ENCODE measurements around the gene HM13. TPM values are rescaled to one million over a fixed set of nuclear protein-coding genes. Genes with fewer than 3 reads are reported as not detected.
A peak's percentile ranks its signal among the peaks of the same experiment; 100 is the strongest.

HM13 gene
- polyA plus RNA-seq, 1 donor (not counting 4 experiments of a cell fraction or from before 2014, with no cell fraction given): 127 TPM

DNA sequence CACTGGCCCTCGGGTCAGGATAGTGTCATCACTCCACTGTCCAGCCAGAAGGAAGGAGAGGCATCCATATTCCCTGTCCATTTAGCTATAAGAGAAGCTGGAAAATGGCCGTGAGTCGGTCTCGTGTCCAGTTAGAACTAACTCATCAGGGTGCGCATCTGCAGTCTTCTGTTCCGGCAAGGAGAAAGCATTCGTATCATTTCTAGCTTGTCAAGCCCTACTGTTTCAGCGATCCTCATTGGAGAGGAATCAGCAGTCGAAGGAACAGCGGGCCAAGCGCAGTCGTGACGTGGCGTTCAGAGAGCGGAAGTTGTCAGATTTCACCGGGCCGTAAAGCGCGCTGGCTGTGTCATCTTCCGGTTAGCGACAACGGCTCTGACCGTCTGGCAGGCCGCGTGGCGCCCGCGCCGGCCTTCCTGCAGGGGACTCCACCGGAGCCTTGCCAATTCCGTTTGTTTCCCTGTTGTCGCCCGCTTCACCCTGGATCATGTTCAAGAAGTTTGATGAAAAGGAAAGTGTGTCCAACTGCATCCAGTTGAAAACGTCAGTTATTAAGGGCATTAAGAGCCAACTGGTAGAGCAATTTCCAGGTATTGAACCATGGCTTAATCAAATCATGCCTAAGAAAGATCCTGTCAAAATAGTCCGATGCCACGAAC lies 32.9 kb downstream of the HM13 start:
- peak overlapping the region; percentile 94 for H3K27ac ChIP-seq (ENCODE audit: control insufficient read depth, insufficient read depth, low read length)
- DNase-seq (ENCODE audit: low read depth, low spot score): no peak
- dilution Hi-C loops (cut with MboI; ENCODE audit: extremely low pct_ligation_motif_present, low sequenced_read_pairs): no loop called here
- H3K36me3 ChIP-seq (ENCODE audit: control insufficient read depth in 2 of 2, extremely low read depth in 1 of 2, insufficient read depth in 2 of 2, low read length in 2 of 2): peaks cover 31 to 42% of the 10 kb centered on the region in 2 experiments
- H3K9ac ChIP-seq (ENCODE audit: control insufficient read depth, extremely low read depth, insufficient read depth, low read length): peak overlapping the region; percentile 88
- H3K4me3 ChIP-seq (ENCODE audit: control insufficient read depth in 2 of 3, extremely low read depth in 1 of 3, insufficient read depth in 2 of 3, low read depth in 1 of 3, low read length in 3 of 3): peak overlapping the region; percentile 48 to 87 (median 69)
- peak overlapping the region; percentile 76 for H3K4me2 ChIP-seq (ENCODE audit: control insufficient read depth, extremely low read depth, insufficient read depth, low read depth, low read length)
- no peaks in the 10 kb centered on the region for H3K9me3 ChIP-seq (ENCODE audit: control insufficient read depth, low read depth, low read length)
- TF ChIP-seq EZH2 (IDR thresholded peaks at IDR 0.05; ENCODE audit: low read length): no peak
- TF ChIP-seq, protein P1, sequence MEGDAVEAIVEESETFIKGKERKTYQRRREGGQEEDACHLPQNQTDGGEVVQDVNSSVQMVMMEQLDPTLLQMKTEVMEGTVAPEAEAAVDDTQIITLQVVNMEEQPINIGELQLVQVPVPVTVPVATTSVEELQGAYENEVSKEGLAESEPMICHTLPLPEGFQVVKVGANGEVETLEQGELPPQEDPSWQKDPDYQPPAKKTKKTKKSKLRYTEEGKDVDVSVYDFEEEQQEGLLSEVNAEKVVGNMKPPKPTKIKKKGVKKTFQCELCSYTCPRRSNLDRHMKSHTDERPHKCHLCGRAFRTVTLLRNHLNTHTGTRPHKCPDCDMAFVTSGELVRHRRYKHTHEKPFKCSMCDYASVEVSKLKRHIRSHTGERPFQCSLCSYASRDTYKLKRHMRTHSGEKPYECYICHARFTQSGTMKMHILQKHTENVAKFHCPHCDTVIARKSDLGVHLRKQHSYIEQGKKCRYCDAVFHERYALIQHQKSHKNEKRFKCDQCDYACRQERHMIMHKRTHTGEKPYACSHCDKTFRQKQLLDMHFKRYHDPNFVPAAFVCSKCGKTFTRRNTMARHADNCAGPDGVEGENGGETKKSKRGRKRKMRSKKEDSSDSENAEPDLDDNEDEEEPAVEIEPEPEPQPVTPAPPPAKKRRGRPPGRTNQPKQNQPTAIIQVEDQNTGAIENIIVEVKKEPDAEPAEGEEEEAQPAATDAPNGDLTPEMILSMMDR (optimal IDR thresholded peaks at IDR 0.05 in 1 of 3, IDR thresholded peaks at IDR 0.05 in 1 of 3, conservative IDR thresholded peaks at IDR 0.05 in 1 of 3; ENCODE audit: extremely low read depth in 1 of 3, insufficient read depth in 2 of 3, low read length in 3 of 3): peak in 2 of 3 experiments; percentile 3 to 17
- no peaks in the 10 kb centered on the region for H3K27me3 ChIP-seq (ENCODE audit: control insufficient read depth, extremely low read depth, insufficient read depth, low read length)
- H4K20me1 ChIP-seq (ENCODE audit: control insufficient read depth, extremely low read depth, insufficient read depth, low read length): no peaks in the 10 kb centered on the region
- H3K4me1 ChIP-seq (ENCODE audit: control insufficient read depth, extremely low read depth, insufficient read depth, low read length): peaks cover 17% of the 10 kb centered on the region
- no peaks in the 10 kb centered on the region for H3K9me1 ChIP-seq (ENCODE audit: control insufficient read depth, extremely low read depth, insufficient read depth, low read length)
- H2AFZ ChIP-seq (ENCODE audit: control insufficient read depth, low read length): peak overlapping the region; percentile 78
- peak; percentile 13 for FAIRE-seq
- peaks cover 23% of the 10 kb centered on the region for H3K79me2 ChIP-seq (ENCODE audit: control insufficient read depth, insufficient read depth, low read length)

DNA sequence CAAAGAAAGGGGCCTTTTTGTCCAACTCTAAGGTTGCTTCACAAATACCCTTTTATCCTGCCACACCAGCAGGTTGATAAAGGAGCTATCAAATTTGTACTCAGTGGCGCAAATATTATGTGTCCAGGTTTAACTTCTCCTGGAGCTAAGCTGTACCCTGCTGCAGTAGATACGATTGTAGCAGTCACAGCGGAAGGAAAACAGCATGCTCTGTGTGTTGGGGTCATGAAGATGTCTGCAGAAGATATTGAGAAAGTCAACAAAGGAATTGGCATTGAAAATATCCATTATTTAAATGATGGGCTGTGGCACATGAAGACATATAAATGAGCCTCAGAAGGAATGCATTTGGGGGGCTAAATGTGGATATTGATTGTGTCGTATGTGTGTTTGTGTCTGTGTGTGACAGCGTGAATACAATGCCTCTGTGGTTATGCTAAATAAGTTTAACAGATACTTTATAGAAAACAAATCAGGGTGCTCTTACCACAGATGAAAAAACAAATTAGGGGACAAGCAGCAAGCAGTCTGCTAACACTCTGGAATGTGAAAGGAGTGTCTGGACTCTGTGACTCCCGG lies 33.6 kb downstream of the HM13 start:
- peaks cover 15% of the 10 kb centered on the region for H3K4me1 ChIP-seq (ENCODE audit: control insufficient read depth, extremely low read depth, insufficient read depth, low read length)
- no peaks in the 10 kb centered on the region for H4K20me1 ChIP-seq (ENCODE audit: control insufficient read depth, extremely low read depth, insufficient read depth, low read length)
- H3K9me3 ChIP-seq (ENCODE audit: control insufficient read depth, low read depth, low read length): no peaks in the 10 kb centered on the region
- no peak overlapping the region for H2AFZ ChIP-seq (ENCODE audit: control insufficient read depth, low read length)
- no peaks in the 10 kb centered on the region for H3K27me3 ChIP-seq (ENCODE audit: control insufficient read depth, extremely low read depth, insufficient read depth, low read length)
- peaks cover 35 to 42% of the 10 kb centered on the region in 2 experiments for H3K36me3 ChIP-seq (ENCODE audit: control insufficient read depth in 2 of 2, extremely low read depth in 1 of 2, insufficient read depth in 2 of 2, low read length in 2 of 2)
- H3K79me2 ChIP-seq (ENCODE audit: control insufficient read depth, insufficient read depth, low read length): peaks cover 23% of the 10 kb centered on the region
- H3K27ac ChIP-seq (ENCODE audit: control insufficient read depth, insufficient read depth, low read length): peak overlapping the region; percentile 94
- FAIRE-seq (no peak), DNase-seq (ENCODE audit: low read depth, low spot score) (no peak)
- dilution Hi-C loops (cut with MboI; ENCODE audit: extremely low pct_ligation_motif_present, low sequenced_read_pairs): no loop called here
- H3K4me2 ChIP-seq (ENCODE audit: control insufficient read depth, extremely low read depth, insufficient read depth, low read depth, low read length): peak overlapping the region; percentile 76
- H3K9ac ChIP-seq (ENCODE audit: control insufficient read depth, extremely low read depth, insufficient read depth, low read length): peak overlapping the region; percentile 88
- H3K4me3 ChIP-seq (ENCODE audit: control insufficient read depth in 2 of 3, extremely low read depth in 1 of 3, insufficient read depth in 2 of 3, low read depth in 1 of 3, low read length in 3 of 3): peak overlapping the region; percentile 48 to 87 (median 69)
- TF ChIP-seq, protein P1 (optimal IDR thresholded peaks at IDR 0.05 in 1 of 3, IDR thresholded peaks at IDR 0.05 in 1 of 3, conservative IDR thresholded peaks at IDR 0.05 in 1 of 3; ENCODE audit: extremely low read depth in 1 of 3, insufficient read depth in 2 of 3, low read length in 3 of 3): no peak
- TF ChIP-seq EZH2 (IDR thresholded peaks at IDR 0.05; ENCODE audit: low read length): no peak
- H3K9me1 ChIP-seq (ENCODE audit: control insufficient read depth, extremely low read depth, insufficient read depth, low read length): no peaks in the 10 kb centered on the region
